ENCODE data around the gene NFASC.

NFASC gene

DNA sequence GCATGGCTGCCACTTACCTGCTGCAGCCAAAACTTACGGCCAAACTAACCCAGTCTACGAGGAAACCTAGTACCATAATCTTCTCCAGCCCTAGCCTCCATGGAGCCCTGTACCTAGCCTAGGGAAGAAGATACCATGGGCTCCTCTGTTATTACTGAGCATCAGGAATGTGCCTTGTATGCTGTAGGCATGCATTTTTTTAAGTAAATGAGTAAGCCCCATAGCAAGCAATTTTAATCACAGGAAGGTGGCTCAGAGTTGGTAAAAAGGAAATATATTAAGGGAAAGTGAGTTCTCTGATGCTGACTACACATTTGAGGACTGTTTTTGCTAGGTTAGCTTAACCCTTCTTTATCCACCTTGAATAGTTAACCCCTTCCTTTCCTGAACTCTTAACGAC, 21.2 kb downstream of the NFASC start:
- DNase-seq: no peak

DNA sequence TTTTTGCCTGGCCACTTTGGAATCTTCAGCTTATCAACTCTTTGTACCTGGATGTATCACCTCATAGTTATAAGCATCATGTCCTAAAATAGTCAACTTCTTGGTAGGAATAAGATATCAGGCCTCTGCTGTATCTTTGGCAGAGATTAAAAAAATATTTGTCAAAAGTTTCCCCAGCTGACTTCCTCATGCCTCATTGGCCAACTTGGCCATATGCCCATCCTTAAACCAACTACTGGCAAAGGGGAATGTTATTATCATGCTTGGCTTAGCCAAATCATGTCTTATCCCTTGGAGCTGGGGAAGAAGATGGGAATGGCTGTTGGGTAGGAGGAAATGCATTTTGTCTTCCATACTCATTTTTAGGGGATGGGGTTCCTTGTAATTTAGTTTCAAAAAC, 23.4 kb downstream of the NFASC start:
- no peak for DNase-seq

DNA sequence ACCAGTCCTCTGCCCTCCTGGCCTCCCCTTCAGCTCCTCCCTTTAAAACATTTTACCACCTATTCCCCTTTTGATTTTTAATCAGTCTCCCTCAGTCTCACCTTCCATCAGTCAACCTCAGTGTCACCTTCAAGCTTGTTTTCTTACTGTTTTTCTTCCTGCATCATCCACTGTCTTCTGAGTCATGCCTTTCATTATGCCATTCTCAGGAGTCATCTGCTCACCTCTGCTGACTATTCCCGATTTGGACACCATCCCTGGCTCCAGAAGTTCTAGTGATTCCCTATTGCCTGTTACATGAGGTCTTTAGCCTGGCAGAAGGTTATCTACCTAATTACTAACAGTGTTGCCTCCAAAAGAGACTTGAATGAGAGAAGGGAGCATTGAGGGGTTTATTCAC, 23.9 kb downstream of the NFASC start:
- no peak for DNase-seq

DNA sequence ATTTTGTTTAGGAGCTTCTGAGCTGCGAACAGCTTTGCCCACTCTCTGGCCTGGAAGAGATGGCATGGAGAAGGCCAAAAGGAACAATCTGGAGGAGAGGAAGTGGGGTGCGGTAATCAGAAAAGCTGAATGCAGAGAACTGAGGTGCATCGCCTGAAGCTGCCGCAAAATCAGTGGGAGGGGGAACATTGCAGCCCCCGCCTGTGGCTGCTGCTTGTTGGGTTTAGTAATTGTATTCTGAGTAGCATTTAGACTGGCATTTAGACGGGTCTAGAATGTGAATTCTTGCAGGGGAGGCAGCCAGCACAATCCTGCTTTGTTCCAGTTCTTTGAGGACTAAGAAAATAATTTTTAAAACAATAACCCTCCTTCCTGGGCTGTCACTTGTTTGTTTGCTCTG, 25.4 kb downstream of the NFASC start:
- no peak for DNase-seq

DNA sequence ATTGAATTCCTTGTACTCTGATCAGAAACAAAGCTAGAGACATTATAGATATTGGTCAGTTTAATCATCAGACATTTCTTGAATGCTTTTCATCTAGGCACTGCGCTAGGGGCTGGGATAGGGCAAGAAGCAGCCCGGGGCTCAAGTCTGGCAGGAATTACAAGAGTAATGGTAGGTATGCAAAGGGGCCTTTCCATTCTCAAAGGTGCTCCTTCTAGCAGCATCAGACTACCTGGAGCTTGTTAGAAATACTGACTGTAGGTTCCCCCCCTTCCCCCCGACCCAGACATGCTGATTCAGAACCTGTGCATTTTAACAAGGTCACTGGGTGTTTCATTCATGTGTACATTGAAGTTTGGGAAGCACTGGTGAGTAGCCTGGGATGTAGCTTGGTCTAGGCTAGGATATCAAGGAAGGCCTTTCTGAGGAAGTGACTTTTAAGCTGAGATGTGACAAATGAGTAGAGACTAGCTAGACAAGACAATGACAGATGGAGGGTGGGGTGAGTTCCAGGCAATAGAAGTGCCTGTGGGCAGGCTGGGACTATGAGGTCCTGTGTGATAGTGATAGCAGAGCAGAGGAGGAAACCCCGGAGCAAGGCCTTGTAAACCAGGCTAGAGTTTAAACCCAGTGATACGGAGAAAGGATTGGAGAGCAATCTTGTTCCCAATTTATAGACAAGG, 26.3 kb downstream of the NFASC start:
- no peak for DNase-seq

DNA sequence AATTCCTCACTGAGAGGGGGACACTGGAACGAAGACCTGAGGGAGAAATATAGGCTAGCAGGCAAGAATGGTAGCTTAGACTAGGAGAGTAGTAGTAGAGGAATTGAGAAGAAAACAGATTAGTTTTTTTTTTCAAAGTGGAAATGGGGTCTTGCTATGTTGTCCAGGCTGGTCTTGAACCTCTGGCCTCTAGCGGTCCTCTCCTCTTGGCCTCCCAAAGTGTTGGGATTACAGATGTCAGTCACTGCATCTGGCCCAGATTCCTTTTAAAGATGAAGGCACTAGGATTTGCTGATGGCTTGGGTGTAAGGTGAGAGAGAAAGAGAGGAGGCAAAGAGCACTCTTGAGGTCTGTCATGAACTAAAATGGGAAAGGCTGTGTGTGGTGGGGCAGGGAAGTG, 30.1 kb downstream of the NFASC start:
- no peak for DNase-seq

DNA sequence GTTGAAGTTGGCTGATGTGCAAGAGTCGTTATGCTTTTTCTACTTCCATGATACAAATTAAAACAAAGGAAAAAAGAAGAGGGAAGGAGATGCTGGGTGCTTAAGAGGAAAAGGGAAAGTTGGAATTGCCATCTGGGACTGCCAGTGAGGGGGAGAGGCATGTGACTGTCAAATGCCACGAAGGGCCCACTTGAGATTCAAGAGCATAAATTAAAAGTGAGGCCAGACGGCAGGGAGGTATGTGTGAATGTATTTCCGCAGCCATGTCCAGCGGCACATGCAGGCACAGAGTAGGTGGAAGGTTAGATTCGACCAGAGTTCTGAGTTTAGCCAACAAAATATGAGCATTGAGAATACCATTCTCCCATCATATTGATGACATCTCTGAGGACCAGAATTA, 32.0 kb downstream of the NFASC start:
- no peak for DNase-seq

DNA sequence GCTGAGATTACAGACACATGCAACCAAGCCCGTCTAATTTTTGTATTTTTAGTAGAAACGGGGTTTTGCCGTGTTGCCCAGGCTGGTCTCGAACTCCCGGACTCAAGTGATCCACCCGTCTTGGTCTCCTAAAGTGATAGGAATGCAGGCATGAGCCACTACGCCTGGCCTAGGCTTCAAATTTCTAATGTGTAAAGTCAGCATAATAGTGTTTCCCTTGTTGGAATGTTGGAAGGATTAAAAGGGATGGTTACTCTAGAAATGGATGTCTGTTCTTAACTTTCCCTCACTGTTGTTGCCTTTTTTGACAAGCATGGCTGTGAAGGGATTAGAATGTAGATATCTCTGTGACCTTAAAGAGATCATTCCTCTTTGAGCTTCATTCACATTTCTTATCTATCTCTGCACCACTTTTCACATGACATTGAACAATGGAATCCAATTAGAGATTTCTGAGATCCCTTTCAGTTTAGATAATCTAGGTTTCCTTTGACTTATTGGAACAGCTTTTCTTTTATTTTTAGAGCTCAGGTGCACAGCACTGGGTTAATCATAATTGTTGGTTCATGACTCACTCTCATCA, 33.7 kb downstream of the NFASC start:
- DNase-seq: no peak

DNA sequence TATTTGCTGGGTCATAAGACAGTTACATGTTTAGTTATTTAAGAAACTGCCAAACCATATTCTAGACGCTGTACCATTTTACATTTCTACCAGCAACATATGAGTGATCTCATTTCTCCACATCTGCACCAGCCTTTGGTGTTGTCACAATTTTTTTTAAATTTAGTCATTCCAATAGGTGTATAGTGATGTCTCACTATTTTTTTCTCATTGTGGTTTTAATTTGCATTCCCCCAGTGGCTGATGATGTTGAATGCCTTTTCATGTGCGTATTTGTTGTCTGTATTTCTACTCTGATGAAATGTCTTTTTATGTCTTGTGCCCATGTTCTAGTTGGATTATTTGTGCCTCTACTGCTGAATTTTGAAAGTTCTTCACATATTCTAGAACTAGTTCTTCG, 38.4 kb downstream of the NFASC start:
- no peak for DNase-seq

DNA sequence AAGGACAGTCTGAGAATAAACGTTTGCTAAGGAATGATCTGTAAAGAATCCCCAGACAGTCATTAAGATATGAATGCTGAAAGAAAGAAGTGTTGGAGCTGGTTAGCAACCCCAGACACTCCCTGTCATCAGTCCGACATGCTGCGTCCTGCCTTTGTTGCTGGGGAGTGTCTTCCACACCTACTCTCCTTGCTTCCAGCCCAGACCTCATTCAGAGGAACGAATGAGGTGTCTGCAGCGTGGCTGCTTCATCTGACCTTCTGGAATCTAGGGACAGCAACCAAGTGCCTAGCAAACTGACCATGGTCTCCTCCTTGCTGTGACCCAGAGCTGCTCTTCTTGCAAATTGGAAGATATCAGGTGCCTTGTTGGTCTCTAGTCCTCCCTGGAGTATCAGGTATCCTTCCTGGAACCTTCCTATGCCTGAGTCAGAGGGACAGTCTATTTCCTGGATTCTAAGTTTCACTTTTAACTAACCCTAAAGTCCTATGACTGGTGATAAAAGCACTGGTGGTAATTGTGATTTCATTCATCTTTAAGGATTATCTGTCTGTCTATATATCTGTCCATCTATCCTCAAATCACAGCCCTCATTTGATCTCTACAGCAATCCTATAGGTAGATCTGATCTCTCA, 45.3 kb downstream of the NFASC start:
- DNase-seq: no peak

DNA sequence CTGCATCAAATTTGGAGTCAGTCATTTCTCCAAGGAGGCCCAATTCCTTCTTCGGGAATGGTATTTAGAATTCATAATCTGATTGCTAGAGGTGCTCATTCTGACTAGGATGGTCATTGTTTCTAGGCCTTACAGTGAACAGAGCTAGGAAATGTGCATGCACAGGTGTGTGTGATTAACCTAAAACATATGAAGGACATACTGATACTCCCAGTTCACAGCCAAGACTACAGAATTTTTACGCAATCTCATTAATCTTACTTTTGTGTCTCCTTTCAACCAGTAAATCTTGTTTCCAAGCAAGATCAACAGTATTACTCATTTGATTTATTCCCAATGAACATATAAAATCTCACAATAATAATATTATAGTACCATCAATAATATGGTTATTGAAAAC, 47.1 kb downstream of the NFASC start:
- no peak for DNase-seq

DNA sequence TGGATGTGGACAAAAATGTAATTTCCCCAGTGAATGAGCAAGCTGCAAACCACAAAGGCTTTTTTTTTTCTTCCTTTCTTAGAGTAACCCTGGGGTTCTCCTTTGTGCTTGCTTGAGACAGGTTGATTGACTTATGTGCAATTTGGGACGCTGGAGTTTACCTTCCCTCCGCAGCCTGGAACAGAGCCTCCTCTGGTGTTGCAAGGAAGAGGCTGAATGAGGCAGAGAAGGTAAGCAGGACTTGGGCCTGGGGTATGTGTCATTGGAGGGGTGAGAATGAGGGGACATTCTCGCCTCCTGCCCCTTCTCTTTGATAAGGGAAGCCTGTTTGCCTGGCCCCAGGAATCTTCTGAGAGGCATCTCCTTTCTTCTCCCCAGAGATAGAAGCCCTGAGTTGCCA, 49.8 kb downstream of the NFASC start:
- DNase-seq: no peak

DNA sequence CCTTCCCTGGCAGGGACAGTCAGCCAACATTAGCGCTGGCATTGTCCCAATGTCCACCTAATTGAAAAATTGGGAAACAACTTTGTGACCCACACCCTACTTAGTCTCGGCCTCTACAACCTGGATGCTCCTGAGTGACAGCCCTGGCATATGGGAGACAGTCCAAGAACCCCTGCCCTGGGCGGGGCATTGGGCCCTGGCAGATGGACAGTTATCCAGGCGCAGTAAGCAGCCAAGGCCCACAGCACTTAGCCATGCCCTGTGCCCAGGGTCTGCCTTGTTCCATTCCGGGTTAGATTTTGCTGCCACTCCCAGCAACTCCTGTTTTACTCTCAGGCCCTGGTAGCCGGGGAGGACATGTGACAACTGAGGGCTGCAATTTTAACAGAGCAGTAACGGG, 50.3 kb downstream of the NFASC start:
- DNase-seq: no peak

DNA sequence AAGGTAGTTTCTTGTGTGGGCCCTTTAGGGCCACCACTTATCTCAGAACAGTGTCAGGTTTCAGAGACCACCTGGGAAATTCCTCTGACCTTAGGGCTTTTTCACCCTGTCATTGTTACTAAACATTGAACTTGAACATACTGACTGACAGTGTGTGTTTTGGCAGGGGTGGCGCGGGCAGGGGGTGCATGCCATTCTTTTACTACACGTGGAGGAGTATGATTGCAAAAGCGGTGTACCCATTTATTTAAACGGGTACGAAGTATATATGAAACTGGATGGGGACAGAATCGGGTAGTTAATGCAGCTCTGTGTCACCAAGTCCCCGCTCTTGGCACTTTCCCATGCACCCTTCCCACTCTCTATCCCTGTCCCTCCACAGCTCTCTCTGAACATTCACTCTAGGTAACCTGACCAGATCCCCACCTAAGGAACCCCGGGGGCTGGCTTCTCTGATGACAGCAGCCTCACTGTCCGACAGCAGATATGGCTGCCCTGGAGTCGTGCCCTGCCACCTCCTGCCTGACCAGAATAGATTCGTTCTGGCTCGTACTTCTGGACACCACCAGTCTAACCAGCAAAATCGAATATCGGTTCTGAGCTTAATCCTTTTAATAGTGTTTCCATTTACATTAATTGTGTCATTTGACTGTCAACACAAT, 51.3 kb downstream of the NFASC start:
- no peak for DNase-seq

DNA sequence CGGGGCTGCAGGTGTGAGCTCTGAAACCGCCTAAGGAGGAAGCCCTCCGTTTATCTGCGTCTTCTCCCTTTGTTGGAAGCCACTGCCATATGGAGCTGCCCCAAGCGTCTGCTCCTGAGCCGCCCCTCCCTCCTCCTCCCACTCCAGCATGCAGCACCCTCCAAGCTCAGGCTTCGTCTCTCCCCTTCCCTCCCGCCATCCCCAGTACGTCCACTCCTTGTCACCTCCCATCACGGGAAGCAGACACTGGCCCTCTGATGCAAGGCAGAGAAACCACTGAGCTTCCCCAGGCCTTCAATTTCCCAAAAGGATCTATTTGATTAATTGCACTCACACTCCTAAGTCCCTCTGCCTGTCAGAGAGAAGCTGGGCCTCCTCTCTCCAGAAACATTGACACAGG, 52.5 kb downstream of the NFASC start:
- no peak for DNase-seq

DNA sequence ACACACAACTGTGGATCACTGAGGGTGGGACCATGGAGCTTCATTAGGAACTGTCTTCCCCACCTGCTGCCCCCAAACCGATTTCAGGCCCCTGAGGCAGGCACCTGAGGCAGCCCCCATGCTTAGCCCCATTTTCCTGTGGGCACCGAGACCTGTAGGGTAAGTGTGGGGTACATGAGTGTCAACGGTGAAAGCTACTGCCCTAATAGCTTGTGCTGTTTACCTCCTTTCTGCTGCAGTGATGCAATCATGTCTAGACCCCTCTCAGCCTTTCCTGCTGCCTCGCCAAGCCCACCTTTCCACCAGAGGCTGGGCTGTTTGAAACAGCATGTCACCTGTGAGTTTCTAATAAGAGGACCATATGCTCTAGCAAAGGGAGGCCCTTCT, 53.0 kb downstream of the NFASC start:
- DNase-seq: no peak

DNA sequence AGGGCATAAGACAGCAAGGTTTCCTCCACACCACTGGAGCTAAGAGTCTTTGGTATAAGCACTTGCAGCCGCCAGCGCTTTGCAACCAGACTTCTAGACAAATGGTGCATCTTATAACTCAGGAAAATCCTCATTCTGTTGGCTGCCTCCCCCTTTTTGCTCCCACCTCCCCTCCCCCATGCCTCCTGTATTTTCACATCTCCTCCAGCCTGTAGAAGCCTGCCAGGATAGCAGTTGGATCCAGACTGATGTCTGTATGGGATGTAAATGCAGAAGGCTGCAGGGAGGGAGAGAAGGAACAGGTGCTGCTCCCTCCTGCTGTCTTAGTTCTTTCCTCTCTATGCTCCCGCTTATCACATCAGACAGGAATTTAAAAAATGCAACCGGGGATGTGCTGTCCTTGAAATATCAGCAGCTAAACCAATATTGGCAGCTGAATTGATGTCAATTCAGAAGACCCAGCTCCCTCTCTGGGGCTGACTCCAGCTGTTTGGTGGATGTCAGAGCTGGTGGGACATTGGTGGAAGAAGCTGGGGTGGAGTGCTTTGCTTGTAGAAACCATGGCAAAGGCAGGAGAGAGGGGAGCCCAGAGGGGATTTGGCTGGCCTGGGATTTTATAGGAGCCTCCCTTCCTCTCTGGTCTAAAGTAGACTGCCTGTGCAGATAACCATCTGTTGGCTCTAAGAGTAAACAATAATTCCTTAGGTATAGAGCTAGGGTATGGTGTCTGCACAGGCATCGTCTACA, 53.5 kb downstream of the NFASC start:
- no peak for DNase-seq

DNA sequence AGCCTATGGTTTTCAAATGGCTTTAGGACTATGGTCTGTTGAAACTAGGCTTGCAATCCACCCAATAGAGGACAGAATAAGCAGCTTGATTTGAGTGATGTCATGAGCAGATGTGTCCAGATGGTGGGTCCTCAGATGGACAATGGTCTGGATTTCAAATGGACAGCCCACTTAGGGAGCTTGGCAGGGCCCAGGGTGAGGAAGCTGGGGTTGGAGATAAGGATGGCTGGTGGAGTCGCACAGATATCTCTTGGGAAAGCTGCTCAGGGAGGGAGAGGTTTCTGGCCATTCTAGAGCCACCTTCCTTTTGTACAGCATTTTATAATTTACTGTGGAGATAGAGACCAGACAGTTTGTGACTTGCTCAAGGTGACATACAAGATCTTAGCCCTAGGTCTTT, 55.0 kb downstream of the NFASC start:
- no peak for DNase-seq

DNA sequence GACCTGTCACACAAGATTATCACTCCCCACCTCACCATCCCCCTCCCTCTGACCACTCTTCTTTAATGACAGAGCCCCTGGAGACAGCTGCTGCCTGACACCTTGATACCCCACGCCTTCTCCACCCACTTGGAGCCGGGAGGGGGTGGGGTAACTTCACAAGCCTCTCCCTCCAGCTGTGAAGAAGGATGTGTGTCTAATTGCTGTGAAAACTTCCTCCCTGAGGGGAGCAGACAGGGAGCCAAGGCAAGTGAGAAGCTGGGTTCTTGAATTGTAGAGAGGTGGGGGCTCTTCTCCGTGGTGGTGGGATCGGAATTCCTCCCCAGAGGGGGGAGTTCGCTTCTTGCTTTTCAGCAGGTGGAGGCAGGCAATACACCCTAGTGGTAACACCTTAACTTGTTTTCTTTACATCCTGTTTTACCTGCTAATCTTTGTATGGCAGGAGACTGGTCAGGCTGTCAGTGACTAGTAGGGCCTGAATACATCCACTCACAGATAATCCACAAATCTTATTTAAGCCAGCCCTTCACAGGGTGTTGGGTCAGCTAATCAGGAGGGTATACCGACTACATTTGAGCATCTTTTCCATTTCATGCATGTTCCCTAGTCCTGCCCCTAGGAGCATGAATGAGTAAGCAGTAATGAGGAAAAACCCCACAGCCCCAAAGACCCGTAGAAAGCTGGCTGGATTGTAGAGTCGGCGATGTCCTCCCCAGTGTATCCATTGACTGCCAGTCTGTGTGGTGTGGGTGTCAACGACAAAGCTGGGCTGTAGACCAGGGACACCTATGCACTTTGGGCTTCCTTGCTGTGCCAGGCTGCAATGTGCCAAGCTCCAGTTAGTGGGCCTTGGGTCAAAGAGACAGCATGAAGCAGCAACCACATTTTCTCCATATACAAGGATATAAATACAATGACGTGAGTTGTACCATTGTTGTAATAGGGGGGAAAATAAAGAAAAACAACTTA, 57.3 kb downstream of the NFASC start:
- DNase-seq: no peak

DNA sequence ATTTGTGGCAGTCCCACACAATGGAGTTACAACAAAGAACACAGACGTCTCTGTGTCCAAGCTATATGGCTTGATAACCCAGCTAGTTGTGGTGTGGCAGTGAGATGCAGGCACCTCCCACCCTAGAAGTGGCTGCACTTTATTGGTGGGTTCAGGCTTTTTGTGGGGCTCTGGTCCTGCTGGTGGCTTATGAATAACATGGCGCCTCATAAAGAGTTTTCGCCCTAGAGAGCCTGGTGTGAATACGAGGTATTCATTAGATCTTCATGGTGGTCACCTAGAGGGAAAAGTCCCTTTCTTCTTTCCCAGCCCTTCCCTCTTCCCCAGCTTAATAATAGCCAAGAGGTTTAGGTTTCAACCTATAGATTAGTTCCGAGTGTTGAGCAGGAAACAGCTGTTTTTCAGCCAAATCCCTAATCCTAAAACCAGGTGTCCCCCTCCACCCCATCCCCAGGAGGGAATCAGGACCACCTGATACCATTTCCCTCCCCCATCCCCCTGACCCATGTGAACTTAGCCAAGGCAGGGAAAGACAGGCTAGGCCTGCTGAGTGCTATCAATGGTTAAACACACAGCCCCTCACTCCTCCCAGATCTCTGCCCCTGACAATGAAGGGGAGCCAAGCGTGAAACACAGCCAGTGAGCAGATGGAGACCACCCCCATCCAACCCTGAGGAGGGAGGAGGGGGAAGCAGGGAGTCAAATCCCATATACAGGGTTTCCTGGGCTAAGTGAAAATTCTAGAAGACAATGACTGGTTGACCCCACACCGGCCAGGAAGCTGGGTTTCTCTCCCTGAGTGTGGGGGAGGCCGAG, 58.2 kb downstream of the NFASC start:
- DNase-seq: no peak

DNA sequence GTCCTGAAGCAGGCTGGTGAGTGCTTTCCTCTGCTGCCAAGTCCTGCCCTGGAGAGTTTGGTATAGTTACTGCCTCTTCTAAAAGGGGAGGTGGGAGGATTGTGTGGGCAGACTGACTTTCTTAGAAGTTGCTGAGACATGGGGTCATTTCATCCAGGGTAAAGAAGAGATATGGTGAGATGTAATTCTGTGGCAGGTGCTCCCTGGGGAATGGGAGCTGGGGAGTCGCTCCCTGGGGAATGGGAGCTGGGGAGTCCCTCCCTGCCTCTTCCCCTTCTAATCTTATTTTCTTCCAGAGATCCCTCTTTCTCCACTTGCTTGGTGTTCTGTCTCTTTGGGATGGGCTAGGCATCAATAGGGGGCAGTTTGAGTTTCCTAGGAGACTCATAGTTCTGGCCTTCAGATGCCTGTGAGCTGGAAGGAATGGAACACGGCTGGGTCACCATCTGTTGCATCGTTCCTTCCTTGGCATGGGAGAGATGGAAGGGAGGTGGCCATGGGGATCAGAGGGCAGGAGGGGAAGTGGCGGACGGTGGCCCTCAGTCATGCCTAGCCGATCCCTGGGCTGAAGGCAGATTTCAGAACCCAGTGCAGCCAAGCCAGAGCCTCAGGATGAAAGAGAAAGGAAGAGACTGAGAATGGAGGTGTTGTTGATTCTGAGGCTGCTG, 59.0 kb downstream of the NFASC start:
- no peak for DNase-seq

Data from SHP77 (cell line).